BJ (cell line): ENCODE results near the gene RAB41. TPM values are rescaled to one million over a fixed set of nuclear protein-coding genes. Genes with fewer than 3 reads are reported as not detected.
"Not testable (repeated sequence)": the region's sequence is repeated elsewhere in the genome, so short reads cannot be mapped to it uniquely, and the experiment has no call there.

ENCODE experiments used
- CTCF ChIA-PET: fragments of 350-600 bp; formaldehyde crosslinking; extraction: SDS; loops from one replicate; lab custom pipeline; 2021; ENCODE audit warnings: antibody characterized with exemption, inconsistent platforms; lab: Yijun Ruan, JAX
- POLR2A ChIA-PET: fragments of 300-600 bp; sonication (Branson Sonifier 250); formaldehyde crosslinking; extraction: SDS; loops from one replicate; lab custom pipeline; 2021; ENCODE audit warnings: antibody characterized with exemption; lab: Charles Lee
- DNase-seq: peaks from one replicate; pipeline ENCODE4 v3.0.0-alpha.2; 2011; ENCODE audit warnings: low read depth
- H3K27me3 ChIP-seq: 2 replicates; pipeline ENCODE4 v1.6.0; 2011; ENCODE audit warnings: low read length; ENCODE audit not compliant: control insufficient read depth, insufficient read depth
- H3K36me3 ChIP-seq: 2 replicates; pipeline ENCODE4 v1.5.1; 2011; ENCODE audit warnings: low read length; ENCODE audit not compliant: control insufficient read depth, insufficient read depth
- H3K4me3 ChIP-seq: 2 replicates; pipeline ENCODE4 v1.5.1; 2011; ENCODE audit warnings: low read depth, mild to moderate bottlenecking, control low read depth, low read length
- CTCF ChIP-seq: IDR thresholded peaks from 2 replicates; pipeline ENCODE4 v1.5.1; 2011; ENCODE audit warnings: low read depth, mild to moderate bottlenecking, control low read depth, inconsistent platforms, low read length, moderate library complexity; ENCODE audit not compliant: insufficient read depth
- polyA plus RNA-seq: library from polyadenylated mRNA; depleted of rRNA; stranded (reverse); fragments of >200 nt; gene quantifications from 2 replicates; pipeline ENCODE4 v1.2.3, GENCODE V29; 2011

Gene RAB41
- polyA plus RNA-seq, 1 experiment, result not detected

- DNase-seq, result peak; percentile 4
- Histone ChIP-seq H3K4me3 (no peak overlapping the region), H3K36me3 (no peaks in the 10 kb centered on the region), H3K27me3 (no peaks in the 10 kb centered on the region)
- ChIA-PET CTCF (no interaction called here), POLR2A (no interaction called here)
- no peak for TF ChIP-seq CTCF
These were observed 31.5 kb downstream of the RAB41 start for GRCh38 chrX:70313503-70313902.

- POLR2A ChIA-PET, result no interaction called here
- TF ChIP-seq CTCF, result no peak
- H3K27me3 ChIP-seq, result no peaks in the 10 kb centered on the region
- no peak overlapping the region for H3K4me3 ChIP-seq
- no peak for DNase-seq
- CTCF ChIA-PET, result no interaction called here
- no peaks in the 10 kb centered on the region for H3K36me3 ChIP-seq
These were observed 40.8 kb downstream of the RAB41 start for GRCh38 chrX:70322784-70323183.

GRCh38 chrX:70323628-70324027, 41.7 kb downstream of the RAB41 start:
- CTCF ChIA-PET, DNase-seq, H3K4me3 ChIP-seq, H3K27me3 ChIP-seq, H3K36me3 ChIP-seq, POLR2A ChIA-PET: not testable (repeated sequence)

GRCh38 chrX:70324326-70324725, 42.4 kb downstream of the RAB41 start:
- ChIA-PET POLR2A (no interaction called here), CTCF (no interaction called here)
- Histone ChIP-seq H3K36me3 (no peaks in the 10 kb centered on the region), H3K27me3 (no peaks in the 10 kb centered on the region), H3K4me3 (no peak overlapping the region)
- DNase-seq, result no peak
- TF ChIP-seq CTCF, result no peak

- Histone ChIP-seq H3K36me3 (no peaks in the 10 kb centered on the region), H3K4me3 (no peak overlapping the region), H3K27me3 (no peaks in the 10 kb centered on the region)
- DNase-seq, result no peak
- CTCF ChIA-PET, result interaction anchor here (1.7 kb wide), 1 partner anchor 9 kb away, joined by 5 read pairs; no protein-coding TSS in a partner anchor
- no peak for TF ChIP-seq CTCF
- POLR2A ChIA-PET, result no interaction called here
These were observed 49.2 kb downstream of the RAB41 start for GRCh38 chrX:70331161-70331560.

- no peaks in the 10 kb centered on the region for H3K36me3 ChIP-seq
- CTCF ChIA-PET, result no interaction called here
- TF ChIP-seq CTCF, result no peak
- H3K27me3 ChIP-seq, result no peaks in the 10 kb centered on the region
- no peak for DNase-seq
- H3K4me3 ChIP-seq, result no peak overlapping the region
- POLR2A ChIA-PET, result no interaction called here
These were observed 50.6 kb downstream of the RAB41 start for GRCh38 chrX:70332600-70332999.
